GM12891 (cell line): ENCODE data around the gene CSN3.

Experiments
- PAX5 ChIP-seq: IDR thresholded peaks from 2 replicates; pipeline ENCODE4 v1.6.1; 2011; ENCODE audit warnings: low read length, moderate library complexity, mild to moderate bottlenecking; ENCODE audit not compliant: insufficient read depth, severe bottlenecking
- POLR2A ChIP-seq: IDR thresholded peaks from 2 replicates; pipeline ENCODE4 v1.6.1; 2011; ENCODE audit warnings: low read depth, low read length, control low read depth
- POLR2AphosphoS5 ChIP-seq: IDR thresholded peaks from 2 replicates; pipeline ENCODE4 v1.6.1; 2011; ENCODE audit warnings: low read depth, low read length, control low read depth
- POU2F2 ChIP-seq: IDR thresholded peaks from 2 replicates; pipeline ENCODE4 v1.6.1; 2011; ENCODE audit warnings: low read depth, mild to moderate bottlenecking, control low read depth, low read length, moderate library complexity
- SPI1 ChIP-seq: IDR thresholded peaks from 2 replicates; pipeline ENCODE4 v1.6.1; 2011; ENCODE audit warnings: low read depth, low read length, control low read depth
- TAF1 ChIP-seq: IDR thresholded peaks from 2 replicates; pipeline ENCODE4 v1.6.1; 2011; ENCODE audit warnings: low read depth, low read length, control low read depth

- no peak for TF ChIP-seq TAF1
- no peak for TF ChIP-seq SPI1
- no peak for TF ChIP-seq POLR2A
- TF ChIP-seq PAX5, result no peak
- TF ChIP-seq POLR2AphosphoS5, result no peak
- TF ChIP-seq POU2F2, result no peak
These were observed 16.6 kb upstream of the CSN3 start, which contains the start of gene FDCSP for GRCh38 chr4:70225824-70226223.
